Astrocyte of the cerebellum (primary cell): ENCODE results near the gene ZNF599.

Source experiments
- DNase-seq: peaks from one replicate; pipeline ENCODE4 v3.0.0-alpha.2; 2011; ENCODE audit warnings: low read depth
- H3K4me3 ChIP-seq: 2 replicates; pipeline ENCODE4 v1.5.1; 2011; ENCODE audit warnings: mild to moderate bottlenecking, low read depth, low read length, moderate library complexity
- in situ Hi-C: cut with HindIII; loops from 2 replicates; pipeline ENCODE4 v1.10.0; 2017; ENCODE audit warnings: low sequenced_read_pairs
- TF ChIP-seq, protein P1 (sequence below): IDR thresholded peaks from 2 replicates; pipeline ENCODE4 v1.5.1; 2012; ENCODE audit warnings: low read length, low read depth, moderate library complexity, mild to moderate bottlenecking; ENCODE audit errors: missing control alignments

Gene ZNF599

DNA sequence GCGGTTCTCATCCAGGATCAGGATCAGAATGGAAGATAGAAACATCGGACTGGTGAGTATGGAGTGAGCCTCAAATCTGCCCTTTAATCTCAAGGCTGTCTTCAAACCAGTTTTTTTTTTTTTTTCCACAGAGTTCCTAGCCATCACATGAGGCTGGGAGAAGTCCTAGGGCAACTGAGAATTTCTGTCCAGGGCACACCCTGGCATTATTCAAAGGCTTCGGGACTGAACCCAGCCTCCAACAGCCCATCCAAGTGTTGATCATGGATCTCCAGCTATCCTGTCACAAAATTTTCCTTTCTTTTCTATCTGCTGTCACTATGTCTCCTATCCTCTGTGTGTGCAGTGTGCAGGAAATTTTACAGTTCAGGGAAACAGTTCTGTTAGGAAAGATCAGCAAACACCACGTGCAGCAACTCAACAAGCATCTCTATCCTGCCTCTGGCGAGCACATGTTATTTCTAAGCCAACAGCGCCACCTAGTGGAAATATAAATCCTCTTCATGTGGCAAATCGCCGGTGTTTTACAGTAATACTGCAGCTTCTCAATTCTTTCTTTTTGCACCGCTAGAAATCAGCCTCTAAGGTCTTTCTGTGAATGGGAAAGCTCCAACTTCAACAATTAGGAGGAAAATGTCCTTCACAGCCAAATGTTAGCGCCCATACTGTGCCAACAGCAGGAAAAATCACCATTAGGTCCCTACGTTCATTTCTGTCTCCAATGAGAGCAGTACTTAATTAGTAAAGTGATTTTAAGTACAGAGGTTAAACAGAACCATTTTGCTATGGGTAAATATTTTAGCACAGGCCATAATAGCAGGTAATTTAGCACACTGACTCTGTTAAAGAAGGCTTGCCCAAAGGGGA lies 60.4 kb downstream of the ZNF599 start:
- in situ Hi-C loops = no loop called here
- DNase-seq = peak; percentile 57
- TF ChIP-seq, protein P1, sequence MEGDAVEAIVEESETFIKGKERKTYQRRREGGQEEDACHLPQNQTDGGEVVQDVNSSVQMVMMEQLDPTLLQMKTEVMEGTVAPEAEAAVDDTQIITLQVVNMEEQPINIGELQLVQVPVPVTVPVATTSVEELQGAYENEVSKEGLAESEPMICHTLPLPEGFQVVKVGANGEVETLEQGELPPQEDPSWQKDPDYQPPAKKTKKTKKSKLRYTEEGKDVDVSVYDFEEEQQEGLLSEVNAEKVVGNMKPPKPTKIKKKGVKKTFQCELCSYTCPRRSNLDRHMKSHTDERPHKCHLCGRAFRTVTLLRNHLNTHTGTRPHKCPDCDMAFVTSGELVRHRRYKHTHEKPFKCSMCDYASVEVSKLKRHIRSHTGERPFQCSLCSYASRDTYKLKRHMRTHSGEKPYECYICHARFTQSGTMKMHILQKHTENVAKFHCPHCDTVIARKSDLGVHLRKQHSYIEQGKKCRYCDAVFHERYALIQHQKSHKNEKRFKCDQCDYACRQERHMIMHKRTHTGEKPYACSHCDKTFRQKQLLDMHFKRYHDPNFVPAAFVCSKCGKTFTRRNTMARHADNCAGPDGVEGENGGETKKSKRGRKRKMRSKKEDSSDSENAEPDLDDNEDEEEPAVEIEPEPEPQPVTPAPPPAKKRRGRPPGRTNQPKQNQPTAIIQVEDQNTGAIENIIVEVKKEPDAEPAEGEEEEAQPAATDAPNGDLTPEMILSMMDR = peak; percentile 48
- H3K4me3 ChIP-seq = no peak overlapping the region

DNA sequence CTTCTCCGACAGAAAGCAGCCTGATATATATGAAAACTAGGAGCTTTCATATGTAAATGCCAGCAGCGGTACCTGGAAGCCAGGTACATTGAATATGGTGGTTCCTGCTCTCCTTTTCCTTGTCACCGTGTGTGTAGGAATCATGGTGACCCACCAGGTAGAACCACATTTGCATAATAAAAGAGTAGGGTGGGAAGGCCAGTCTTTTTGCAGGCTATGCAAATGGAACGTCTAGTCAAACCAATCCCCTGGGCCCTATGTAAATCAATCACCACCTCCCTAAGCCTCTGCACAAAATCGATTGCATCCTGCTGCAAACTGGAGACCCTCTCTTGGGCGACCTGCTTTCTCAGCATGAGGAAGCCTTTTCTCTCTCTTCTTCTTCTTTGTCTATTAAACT lies 61.1 kb downstream of the ZNF599 start:
- DNase-seq = no peak
- in situ Hi-C loops = no loop called here
- TF ChIP-seq, protein P1 = no peak
- H3K4me3 ChIP-seq = no peak overlapping the region
